IPS-15b (cell line): Measurements from ENCODE around the gene SS18L1.
A peak's percentile ranks its signal among the peaks of the same experiment; 100 is the strongest.

Experiments
- H3K27me3 ChIP-seq: one replicate; pipeline ENCODE4 v1.6.1; 2013; ENCODE audit warnings: low read length; ENCODE audit not compliant: control insufficient read depth, insufficient read depth
- H3K36me3 ChIP-seq: one replicate; pipeline ENCODE4 v1.6.1; 2013; ENCODE audit warnings: low read length; ENCODE audit not compliant: control insufficient read depth, insufficient read depth
- H3K4me1 ChIP-seq: one replicate; pipeline ENCODE4 v1.6.1; 2013; ENCODE audit warnings: mild to moderate bottlenecking, low read length; ENCODE audit not compliant: control insufficient read depth, insufficient read depth
- H3K4me3 ChIP-seq: one replicate; pipeline ENCODE4 v1.5.1; 2013; ENCODE audit warnings: low read depth, low read length
- H3K9ac ChIP-seq: one replicate; pipeline ENCODE4 v1.6.1; 2013; ENCODE audit warnings: low read depth, mild to moderate bottlenecking, low read length
- H3K9me3 ChIP-seq: one replicate; pipeline ENCODE4 v1.6.1; 2013; ENCODE audit warnings: mild to moderate bottlenecking, low read length; ENCODE audit not compliant: control insufficient read depth, insufficient read depth

Gene SS18L1

DNA sequence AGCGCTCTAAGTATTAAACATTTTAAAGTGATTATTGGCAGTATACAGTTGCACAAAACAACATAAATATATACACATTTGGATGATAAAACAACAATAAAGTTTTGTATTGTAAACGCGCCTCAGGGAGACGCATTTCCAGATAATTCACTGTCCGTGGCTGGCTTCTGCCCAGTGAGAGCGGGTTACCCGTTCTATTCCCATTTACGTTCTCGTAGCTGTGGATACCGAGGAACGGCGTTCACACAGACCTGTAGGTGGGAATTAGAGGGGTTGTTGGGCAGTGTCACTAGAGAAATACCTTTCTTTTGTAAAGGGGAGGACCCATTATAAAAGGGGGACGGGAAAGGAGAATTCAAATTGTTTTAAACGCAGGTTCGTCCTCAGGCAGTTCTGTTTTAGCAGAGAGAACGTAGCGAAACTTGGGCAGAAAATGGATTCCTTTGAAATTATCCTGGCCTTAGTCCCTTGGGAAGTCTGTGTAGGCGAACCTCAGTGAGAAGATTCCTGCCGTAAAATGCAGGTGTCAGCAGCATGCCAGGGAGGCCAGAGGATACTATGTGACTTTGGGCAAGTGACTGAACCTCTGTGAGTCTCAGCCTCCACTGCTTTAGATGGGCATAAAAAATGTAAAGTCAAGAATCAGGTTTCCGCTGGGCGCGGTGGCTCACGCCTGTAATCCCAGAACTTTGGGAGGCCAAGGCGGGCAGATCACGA is 40.0 kb downstream of the SS18L1 start:
- Histone ChIP-seq H3K4me3 (peak overlapping the region; percentile 90), H3K4me1 (peaks cover 2% of the 10 kb centered on the region), H3K9me3 (no peaks in the 10 kb centered on the region), H3K9ac (peak overlapping the region; percentile 72), H3K36me3 (peaks cover 8% of the 10 kb centered on the region), H3K27me3 (no peaks in the 10 kb centered on the region)

DNA sequence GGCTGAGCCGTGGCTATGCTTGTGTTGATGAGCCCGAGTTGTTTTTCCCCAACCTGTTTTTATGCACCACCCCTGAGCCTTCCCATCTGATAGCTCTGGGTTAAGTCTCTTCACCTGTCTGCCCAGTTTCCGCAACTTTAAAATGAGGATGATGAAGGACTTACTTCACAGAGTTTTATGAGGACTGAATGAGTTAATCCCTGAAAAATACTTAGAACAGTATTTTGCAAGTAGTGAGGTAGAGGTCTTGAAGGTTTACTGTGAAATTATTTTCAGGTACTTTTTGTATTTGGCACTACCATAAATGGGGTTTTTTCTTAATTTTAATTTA is 42.5 kb downstream of the SS18L1 start:
- Histone ChIP-seq H3K4me3 (no peak overlapping the region), H3K4me1 (peaks cover 2% of the 10 kb centered on the region), H3K9me3 (no peaks in the 10 kb centered on the region), H3K9ac (no peak overlapping the region), H3K27me3 (no peaks in the 10 kb centered on the region), H3K36me3 (no peaks in the 10 kb centered on the region)

DNA sequence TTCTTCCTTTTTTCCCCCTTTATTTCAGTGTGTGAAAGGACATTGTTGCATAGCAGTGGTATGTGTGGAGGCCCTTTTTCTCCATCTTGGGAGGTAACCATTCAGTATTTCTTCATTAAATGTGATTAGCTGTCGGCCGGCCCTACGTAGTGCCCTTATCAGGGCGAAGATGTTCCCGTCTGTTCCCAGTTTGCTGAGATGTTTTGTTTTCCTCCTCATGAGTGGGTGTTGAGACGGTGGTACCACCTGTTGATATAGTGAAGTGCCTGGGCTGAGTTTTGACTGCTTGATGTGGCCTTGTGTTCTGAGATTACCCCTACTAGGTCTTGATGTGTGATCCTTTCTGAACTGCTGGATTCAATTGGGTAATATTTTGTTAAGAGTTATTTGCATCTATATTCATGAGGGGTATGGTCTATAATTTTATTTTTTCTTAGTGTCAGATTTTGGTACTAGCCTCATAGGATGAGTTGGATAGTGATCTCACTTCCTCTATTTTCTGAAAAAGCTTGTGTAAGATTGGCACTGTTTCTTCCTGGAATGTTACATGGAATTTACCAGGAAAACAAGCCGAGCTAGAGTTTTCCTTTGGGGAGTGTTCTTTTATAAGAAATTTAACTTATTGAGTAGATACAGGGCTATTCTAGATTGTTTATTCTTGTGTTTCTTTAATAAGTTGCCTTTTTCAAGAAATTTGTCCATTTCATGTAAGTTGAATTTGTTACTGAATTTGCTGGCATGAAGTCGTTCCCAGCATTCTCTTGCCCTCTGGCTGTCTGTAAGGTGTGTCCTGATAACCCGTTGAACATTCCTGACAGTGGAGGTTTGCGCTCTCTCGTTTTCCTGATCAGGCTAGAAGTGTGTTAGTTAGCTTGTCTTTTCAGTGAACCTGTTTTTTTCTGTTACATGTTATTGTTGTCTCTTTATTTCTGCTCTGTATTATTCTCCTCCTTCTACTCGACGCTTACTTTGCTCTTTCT is 43.6 kb downstream of the SS18L1 start:
- H3K4me1 ChIP-seq = peaks cover 2% of the 10 kb centered on the region
- H3K27me3 ChIP-seq = no peaks in the 10 kb centered on the region
- H3K9me3 ChIP-seq = no peaks in the 10 kb centered on the region
- no peak overlapping the region for H3K4me3 ChIP-seq
- H3K36me3 ChIP-seq = peaks cover 3% of the 10 kb centered on the region
- H3K9ac ChIP-seq = no peak overlapping the region

DNA sequence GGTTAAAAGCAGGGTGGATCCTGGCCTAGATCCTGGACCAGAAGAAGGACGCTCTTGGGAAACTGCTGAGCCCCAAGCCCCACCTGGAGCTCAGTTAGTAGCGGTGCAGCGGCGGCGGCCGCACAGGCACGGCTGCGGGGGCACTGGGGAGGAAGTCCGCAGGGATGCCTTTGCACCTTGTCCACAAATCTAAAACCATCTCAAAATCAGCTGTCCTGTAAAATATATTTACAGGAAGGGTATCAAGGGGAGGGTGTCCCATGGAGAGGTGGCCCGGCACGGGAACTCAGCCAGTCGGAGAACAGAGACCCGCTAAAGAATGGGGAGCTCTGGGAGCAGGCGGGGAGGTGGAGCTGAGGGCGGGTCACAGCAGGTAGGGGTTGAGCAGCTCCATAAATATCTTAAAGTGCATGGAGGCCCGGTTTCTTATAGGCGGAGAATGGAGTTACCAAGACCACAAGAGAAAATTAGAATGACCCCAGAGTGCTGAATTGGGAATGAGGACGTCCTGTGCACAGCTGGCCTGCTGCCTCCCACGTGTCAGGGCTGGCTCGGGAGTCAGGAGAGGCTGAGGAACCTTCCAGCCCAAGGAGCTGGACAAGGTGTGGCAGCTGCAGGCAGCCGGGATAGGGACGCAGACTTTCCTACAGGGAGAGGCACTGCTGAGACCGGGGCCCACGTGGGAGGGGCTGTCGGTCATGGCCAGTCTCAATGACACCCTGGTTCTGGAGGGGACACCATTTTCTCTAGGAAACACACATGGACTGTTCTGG is 47.3 kb downstream of the SS18L1 start:
- H3K36me3 ChIP-seq = peaks cover 3% of the 10 kb centered on the region
- no peaks in the 10 kb centered on the region for H3K27me3 ChIP-seq
- H3K4me1 ChIP-seq = no peaks in the 10 kb centered on the region
- H3K9ac ChIP-seq = no peak overlapping the region
- H3K9me3 ChIP-seq = no peaks in the 10 kb centered on the region
- no peak overlapping the region for H3K4me3 ChIP-seq

DNA sequence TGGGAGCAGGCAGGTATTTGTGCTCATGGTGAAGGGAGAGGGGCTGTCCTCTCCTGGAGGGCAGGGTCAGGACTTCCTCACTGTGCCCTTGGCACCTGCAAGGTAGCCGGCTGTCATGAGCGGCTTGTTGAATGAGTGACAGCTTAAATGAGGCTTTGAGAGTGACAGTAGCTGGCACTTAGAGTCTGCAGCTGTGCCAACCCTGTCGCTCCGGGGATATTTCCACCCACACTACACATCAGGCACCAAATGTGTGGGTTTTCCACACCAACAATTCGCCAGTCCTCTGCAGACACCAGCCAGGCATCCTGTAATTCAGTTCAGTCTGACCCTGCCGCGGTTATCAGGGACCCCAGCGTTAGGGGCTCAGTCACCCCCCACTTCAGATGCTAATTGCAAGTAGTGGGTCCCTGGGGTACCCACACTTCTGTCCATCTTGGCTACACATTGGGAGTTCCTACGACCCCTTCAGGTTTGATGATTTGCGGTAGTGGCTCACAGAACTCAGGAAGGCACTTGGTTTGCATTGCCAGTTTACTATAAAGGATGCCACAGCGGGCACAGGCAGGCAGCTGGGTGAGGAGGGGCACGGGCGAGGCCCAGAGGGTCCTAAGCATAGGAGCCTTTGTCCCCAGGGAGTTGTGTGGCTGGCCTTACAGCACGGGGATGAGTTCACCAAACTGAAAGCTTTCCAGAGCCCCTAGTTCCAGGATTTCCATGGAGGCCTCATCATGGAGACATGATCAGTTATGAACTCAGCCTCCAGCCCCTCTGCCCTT is 48.4 kb downstream of the SS18L1 start:
- no peaks in the 10 kb centered on the region for H3K27me3 ChIP-seq
- H3K4me1 ChIP-seq = no peaks in the 10 kb centered on the region
- H3K9ac ChIP-seq = no peak overlapping the region
- H3K36me3 ChIP-seq = peaks cover 3% of the 10 kb centered on the region
- H3K9me3 ChIP-seq = no peaks in the 10 kb centered on the region
- H3K4me3 ChIP-seq = no peak overlapping the region

DNA sequence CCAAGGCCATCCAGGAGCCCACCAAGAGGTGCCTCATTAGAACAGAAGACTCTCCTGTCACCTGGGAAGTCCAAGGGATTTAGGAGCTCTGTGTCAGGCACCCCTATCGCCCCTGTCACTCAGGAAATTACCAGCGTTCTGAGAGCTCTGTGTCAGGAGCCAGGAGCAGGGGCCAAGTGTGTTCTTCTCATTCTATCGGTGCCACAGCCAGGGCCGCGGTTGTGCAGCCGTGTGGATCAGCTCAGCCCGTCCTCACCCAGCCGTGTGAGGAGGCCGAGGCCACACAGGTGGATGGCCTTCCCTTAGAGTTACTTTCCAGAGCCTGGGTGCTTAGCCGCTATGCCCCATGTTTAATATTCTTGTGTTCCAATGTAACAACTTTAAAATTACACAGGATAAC is 49.1 kb downstream of the SS18L1 start:
- no peak overlapping the region for H3K9ac ChIP-seq
- peaks cover 3% of the 10 kb centered on the region for H3K36me3 ChIP-seq
- H3K9me3 ChIP-seq = no peaks in the 10 kb centered on the region
- H3K27me3 ChIP-seq = no peaks in the 10 kb centered on the region
- H3K4me3 ChIP-seq = no peak overlapping the region
- H3K4me1 ChIP-seq = no peaks in the 10 kb centered on the region

DNA sequence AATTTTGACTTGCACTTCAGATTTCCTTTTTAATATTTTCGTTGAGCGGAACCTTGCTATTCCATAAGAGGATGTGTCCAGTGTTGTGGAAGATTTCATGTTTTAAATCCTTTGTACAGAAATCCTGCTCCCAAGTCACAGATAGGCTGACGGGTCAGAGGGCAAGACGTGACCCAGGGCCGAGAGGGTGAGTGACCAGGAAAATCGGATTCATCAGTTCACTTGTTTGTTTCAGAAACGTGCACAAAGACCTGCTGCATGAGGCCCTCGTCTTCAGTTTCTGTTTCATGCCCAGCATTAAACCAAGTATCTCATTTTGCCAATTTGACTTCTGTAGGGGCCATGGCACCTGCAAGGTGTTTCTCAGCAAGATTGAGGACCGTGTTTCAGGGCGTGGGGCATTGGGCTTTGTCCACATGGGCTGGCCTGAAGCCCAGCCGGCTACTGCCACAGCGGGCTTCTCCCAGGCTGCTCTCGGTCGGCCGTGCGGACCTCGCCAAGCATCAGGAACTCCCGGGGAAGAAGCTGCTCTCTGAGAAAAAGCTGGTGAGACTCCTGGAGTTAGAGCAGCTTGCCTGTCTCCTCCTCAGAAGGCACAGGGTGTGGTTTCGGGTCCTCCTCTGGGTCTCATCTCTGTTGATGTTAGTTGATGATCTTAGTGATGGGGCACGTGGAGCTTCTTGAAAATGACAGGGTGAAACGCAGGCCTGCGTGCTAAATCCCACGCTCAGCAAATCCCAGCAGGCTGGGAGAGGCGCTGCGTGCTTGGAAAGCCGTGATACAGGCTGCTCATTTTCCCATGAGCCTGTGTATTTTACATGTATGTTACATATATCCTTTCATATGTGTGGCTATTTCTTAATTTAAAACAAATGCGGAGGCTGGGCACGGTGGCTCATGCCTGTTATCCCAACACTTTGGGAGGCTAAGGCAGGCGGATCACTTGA is 49.8 kb downstream of the SS18L1 start:
- Histone ChIP-seq H3K4me1 (no peaks in the 10 kb centered on the region), H3K27me3 (no peaks in the 10 kb centered on the region), H3K9ac (no peak overlapping the region), H3K4me3 (no peak overlapping the region), H3K9me3 (no peaks in the 10 kb centered on the region), H3K36me3 (peaks cover 6% of the 10 kb centered on the region)

DNA sequence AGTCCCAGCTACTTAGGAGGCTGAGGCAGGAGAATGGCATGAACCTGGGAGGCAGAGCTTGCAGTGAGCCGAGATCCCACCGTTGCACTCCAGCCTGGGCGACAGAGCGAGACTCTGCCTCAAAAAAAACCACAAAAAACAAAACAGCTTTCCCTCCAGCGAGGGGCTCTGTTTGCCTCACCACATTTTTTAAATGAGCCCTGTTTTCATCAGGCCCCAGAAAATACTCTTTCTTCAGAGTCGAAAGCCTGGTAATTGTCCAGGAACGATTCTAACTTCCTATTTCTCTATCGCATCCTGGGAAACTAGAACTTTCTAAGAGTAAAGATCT is 51.5 kb downstream of the SS18L1 start:
- Histone ChIP-seq H3K9me3 (no peaks in the 10 kb centered on the region), H3K4me1 (no peaks in the 10 kb centered on the region), H3K36me3 (peaks cover 17% of the 10 kb centered on the region), H3K27me3 (no peaks in the 10 kb centered on the region), H3K9ac (no peak overlapping the region), H3K4me3 (no peak overlapping the region)

DNA sequence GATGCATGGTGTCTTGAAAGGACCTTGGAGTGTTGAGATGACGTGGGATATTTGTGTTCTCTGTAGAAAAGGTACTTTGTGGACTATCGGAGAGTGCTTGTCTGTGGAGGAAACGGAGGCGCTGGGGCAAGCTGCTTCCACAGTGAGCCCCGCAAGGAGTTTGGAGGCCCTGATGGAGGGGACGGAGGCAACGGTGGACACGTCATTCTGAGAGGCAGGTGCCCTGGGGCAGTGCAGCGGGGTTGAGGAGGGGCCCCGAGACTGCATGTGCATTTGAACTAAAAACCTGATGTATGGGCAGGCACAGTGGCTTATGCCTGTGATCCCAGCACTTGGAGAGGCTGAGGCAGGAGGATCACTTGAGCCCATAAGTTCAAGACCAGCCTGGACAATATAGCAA is 52.2 kb downstream of the SS18L1 start:
- Histone ChIP-seq H3K4me1 (no peaks in the 10 kb centered on the region), H3K9me3 (no peaks in the 10 kb centered on the region), H3K4me3 (no peak overlapping the region), H3K27me3 (no peaks in the 10 kb centered on the region), H3K9ac (no peak overlapping the region), H3K36me3 (peaks cover 22% of the 10 kb centered on the region)

DNA sequence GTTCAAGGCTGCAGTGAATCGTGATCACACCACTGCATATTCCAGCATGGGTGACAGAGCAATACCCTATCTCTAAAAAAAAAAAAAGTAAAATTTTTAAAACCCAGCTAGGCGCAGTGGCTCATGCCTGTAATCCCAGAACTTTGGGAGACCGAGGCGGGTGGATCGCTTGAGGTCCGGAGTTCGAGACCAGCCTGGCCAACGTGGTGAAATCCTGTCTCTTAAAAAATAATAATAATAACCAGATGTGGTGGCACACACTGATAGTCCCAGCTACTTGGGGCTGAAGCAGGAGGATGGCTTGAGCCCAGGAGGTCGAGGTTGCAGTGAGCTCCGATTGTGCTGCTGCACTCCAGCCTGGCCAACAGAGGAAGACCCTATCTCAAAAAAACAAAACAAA is 52.7 kb downstream of the SS18L1 start:
- no peaks in the 10 kb centered on the region for H3K27me3 ChIP-seq
- no peak overlapping the region for H3K4me3 ChIP-seq
- no peaks in the 10 kb centered on the region for H3K9me3 ChIP-seq
- H3K9ac ChIP-seq = no peak overlapping the region
- no peaks in the 10 kb centered on the region for H3K4me1 ChIP-seq
- peaks cover 28% of the 10 kb centered on the region for H3K36me3 ChIP-seq
